HG02571 (cell line): Measurements from ENCODE around the gene TJP3.

Experiments
- ATAC-seq: cut with Tn5 transposase; IDR thresholded peaks from one replicate; pipeline ENCODE4 v1.9.1; 2021; ENCODE audit warnings: mild to moderate bottlenecking, moderate library complexity; ENCODE audit not compliant: unreplicated experiment

Gene TJP3

GRCh38 chr19:3782330-3782729 lies 74.1 kb downstream of the TJP3 start:
- ATAC-seq, result no peak

DNA sequence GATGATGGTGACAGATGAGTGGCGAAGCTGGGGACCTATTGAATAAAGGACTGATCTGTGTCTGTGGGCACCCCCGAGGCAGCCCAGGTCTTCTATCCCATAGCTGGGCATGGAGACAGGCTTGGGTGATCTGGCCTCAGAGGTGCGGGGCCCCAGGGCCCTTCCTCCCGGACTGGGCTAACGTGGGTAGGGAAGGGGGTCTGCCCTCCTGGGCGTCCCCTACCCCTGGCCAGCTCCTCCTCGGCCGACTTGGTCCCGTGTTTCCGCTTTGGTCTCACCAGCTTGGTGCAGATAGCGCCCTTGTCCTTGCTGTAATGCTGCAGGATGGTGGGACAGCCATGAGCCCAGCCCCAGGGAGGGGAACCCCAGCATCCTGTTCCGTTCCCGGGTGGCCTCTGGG lies 74.7 kb downstream of the TJP3 start:
- ATAC-seq, result no peak

DNA sequence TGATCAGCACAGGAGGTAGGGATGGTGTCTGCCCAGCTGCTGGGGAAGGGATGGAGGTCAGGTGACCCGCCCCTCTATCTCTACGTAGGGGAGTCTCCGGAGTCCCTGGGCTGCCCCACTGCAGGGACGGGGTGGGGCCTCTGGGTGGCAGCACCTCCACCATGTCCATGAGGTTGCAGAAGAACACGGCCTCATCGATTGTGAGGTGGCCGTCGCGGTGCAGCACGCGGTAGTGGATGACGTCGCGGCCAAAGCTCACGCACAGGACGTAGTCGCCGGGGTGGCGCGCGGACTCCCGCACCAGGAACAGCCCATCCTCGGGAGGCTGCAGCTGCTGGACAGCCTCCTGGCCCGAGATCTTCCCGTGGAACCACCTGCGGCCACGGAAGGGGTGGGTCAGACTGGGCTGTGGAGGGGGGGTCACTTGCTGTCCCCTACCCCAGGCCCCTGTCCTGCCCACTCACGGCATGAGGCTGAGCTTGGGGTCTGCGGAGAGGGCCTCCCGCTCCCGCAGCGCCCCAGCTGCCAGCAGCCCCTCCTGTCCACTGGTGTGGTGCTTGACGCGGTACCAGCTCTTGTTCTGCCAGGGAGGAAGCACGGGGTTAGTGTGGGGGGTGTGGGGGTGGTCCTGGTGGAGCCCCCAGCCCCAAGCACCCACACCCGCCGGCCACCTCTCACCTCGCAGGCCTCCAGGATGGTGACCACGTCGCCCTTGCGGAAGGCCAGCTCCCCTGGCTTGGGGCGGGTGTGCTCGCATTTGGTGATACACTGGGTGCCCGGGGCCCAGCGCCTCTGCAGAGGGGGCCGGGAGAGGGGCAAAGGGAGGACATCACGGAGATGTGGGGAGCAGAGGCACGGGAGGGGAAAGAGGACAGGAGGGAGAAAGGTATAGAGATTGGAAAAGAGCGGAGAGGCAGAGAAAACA lies 75.7 kb downstream of the TJP3 start:
- no peak for ATAC-seq

DNA sequence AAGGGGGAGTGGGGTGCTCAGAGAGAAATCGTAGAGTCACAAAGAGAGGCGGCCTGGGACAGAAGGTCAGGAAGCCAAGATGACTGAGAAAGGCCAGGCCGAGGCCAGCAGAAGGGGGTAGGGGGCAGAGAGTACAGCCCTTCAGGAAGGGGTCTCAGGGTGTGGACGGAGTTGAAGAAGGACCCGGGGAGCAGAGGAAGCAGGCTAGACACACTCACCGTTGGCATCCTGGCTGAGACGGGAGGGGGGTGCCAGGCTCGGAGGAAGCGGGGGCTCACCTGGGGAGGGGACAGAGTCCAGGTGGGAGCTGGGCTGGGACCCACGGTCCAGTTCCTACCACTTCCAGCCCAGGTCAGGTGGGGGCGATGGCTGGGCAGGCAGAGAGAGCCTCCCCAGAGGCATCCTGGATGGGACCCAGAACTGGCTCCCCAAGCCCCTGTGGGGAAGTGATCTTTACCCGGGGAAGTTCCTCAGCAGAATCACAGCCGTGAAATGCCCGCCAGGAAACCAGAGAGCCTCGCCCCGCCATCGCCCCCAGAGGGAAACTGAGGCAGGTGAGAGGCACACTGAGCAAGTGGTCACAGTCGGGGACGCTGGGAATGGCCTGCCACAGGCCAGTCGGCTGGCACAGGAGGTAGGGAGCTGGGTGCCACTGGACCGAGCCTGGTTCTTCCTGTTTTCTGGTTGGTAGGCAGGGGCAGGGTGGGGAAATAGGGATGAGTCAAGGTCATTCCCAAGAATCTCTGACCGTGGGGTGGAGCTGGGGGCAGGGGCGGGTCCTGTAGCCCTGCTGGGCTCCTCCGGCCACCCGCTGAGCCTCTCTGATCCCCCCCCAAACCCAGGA lies 76.6 kb downstream of the TJP3 start:
- no peak for ATAC-seq

- no peak for ATAC-seq
These were observed 77.3 kb downstream of the TJP3 start for GRCh38 chr19:3785451-3785937.

DNA sequence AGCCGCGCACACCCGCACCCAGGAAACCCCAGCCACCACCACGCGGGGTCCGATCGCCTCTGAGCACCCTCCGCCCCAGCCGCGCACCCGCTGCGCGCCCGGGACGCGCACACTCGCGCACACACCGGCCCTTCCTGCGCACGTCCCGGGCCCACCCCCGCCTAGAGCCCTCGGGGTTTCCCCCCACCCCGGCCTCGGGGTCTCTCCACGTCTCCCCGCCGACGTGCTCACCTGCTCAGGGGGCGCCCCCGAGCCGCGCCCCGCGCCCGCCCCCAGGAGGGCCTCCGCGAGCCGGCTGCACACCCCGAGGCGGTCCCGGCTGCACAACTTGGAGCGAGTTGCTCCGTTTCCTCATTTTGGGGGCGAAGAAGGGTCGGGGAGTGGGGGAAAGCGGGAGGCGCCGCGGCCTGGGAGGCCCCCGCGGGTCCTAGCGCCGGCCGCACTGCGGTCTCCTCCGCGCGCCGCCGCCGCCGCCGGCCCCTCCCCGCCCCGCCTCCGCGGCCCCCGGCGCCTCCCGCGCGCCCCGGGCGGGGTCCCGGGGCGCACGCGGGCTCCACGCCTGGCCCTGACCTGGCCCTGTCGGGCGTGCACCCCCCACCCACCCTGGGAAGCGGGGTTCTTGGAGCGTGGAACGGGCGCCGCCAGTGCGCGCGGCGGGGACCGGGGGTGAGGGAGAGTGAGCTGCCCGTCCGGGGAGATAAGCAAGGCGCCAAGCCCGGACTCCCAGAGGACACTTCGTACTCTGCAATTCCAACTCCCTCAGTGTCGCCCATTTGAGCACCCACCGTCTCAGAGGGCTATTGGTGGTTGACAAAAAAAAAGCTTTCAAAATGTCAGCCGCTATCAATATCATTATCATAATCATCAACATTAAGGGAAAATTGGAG lies 78.0 kb downstream of the TJP3 start, which contains the start of gene MATK:
MATK (minus strand) TSS at position 444 of the 887 bp plus-strand sequence. CDS start 1,246 bp downstream, outside the sequence.
- no peak for ATAC-seq

GRCh38 chr19:3788996-3789778 lies 81.0 kb downstream of the TJP3 start:
- ATAC-seq, result no peak

DNA sequence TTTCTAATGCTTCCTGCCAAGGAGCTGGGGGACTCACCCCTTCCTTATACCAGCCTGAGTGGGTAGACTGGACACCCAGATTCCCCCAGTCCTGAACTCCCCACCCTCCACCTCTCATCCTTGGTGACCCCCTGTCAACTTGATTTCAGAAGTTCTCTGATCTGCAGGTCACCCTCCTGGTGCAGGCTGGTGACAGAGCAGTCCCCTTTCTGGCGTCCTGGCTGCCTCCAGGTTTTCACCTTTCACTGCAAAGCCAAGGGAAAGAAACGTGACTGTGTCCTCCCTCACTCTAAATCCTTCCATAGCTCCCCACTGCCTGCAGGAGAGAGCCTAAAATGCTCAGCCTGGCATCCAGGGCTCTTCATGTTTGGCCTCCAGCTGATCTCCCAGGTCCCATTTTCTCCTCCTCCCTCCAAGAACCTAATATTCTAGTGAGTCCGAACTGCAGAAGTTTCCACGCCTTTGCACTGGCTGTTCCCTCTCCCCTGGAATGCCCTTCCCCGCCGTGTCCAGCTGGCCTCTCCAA lies 82.1 kb downstream of the TJP3 start:
- ATAC-seq, result no peak

GRCh38 chr19:3790941-3791340 lies 82.8 kb downstream of the TJP3 start:
- ATAC-seq, result no peak

DNA sequence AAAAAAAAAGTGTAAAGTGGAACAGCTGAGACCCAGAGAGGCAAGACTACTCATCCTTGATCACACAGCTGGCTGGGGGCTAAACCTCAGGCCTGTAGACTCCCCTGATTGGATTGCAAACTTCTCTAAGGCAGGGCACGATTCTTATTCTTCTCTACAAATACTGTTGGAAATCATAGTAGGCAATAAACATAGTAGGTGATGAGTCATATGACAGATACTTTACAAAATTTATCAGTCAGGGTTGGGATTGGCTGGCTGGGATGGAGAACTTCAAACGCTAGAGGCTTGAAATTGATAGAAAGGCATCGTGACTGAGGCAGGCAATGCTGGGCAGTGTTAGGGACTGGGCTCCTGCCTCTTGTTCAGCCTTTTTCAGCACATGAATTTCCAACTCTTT lies 83.9 kb downstream of the TJP3 start:
- no peak for ATAC-seq

DNA sequence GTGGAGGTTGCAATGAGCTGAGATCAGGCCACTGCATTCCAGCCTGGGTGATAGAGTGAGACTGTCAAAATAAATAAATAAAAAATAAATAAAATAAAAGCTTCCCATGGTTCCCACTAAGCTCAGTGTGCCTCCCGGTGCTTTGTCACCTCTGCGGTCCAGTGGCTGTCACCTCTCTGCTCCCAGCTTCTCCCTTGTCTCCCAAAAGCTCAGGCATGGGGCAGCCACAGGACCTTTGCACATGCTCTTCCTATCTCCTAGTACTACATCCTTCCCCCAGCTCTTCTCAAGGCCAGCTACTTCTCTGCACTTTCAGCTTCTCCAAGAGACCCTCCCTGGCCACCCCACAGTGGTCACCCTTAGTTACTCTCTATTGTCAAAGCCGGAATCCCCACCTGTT lies 85.6 kb downstream of the TJP3 start:
- ATAC-seq, result no peak

DNA sequence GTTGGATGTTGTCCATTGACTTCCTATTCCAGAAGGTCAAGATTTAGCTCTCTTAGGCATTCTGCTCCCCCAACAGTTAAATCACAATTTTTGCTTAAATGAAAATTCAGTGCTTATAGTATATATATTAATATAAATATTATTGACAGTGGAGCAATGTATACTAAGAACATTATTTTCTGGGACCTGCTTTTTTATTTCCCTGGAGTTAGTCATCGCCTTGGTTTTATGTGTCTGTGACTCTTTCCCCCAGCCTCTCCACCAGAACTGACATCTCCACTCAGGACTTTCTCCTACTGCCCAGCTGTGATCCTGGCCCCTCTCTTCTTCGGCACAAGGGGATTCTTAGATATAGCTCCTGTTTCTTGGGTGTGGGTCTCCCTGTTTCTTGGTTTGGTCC lies 88.2 kb downstream of the TJP3 start:
- no peak for ATAC-seq

GRCh38 chr19:3798137-3798536 lies 90.0 kb downstream of the TJP3 start:
- ATAC-seq, result no peak
